Fibroblast of skin of abdomen (primary cell): ENCODE results near the gene ABCG5.

Experiments used
- DNase-seq: peaks from one replicate; pipeline ENCODE4 v3.0.0-alpha.2; 2013

ABCG5 gene

GRCh38 chr2:43803113-43803512 lies 35.5 kb downstream of the ABCG5 start:
- DNase-seq, result no peak

DNA sequence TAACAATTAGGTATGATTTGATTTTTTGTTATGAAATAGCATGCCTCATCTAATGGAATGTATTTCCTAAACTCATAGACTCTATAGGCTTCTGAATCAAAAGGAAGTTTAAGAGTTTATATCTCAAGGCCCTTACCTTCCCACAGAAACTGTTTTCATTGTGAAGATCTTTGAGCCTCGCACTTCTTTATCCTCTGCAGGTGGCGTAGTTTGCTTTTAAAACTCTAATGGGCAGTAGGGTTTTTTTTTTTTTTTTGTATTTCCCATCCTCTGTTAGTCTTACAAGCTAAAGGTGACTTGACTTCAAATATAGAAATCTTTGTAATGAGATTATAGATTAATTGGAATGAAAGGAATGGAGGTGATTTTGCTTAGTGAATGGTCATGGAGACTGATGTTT lies 36.5 kb downstream of the ABCG5 start:
- no peak for DNase-seq

DNA sequence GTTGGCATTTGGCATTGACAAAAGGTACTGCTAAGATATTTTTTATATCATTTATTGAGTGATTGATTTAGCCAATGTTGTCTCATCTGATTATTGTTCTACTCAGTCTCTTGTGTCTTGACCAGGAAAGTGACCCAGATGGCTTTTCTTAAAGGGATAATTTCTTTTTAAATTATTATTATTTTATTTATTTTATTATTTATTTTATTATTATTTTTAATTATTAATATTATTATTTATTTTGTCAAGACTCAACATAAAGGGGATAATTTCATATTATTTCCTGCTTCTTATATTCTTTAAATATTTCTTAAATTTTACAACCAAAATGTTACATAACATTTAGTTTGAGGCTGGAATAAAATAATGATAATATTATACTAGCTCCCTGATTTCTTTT lies 37.7 kb downstream of the ABCG5 start:
- DNase-seq, result no peak

GRCh38 chr2:43798300-43798699 lies 40.3 kb downstream of the ABCG5 start:
- DNase-seq, result no peak

GRCh38 chr2:43796206-43796605 lies 42.4 kb downstream of the ABCG5 start:
- DNase-seq, result no peak

GRCh38 chr2:43794956-43795355 lies 43.7 kb downstream of the ABCG5 start:
- DNase-seq, result no peak

DNA sequence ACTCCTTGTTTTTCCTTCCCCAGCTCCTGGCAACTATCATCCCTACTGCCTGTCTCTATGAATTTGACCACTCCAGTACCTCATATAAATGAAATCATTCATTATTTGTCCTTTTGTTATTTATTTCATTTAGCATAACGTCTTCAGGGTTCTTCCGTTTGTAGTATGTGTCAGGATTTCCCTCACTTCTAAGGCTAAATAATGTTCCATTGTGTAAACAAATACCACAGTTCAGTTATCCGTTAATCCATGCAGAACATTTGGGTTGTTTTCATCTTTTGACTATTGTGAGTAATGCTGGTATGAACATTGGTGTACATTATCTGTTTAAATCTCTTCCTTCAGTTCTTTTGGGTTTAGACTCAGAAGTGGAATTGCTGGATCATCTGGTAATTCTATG lies 46.0 kb downstream of the ABCG5 start:
- DNase-seq, result no peak

GRCh38 chr2:43791035-43791765 lies 47.4 kb downstream of the ABCG5 start:
- no peak for DNase-seq

DNA sequence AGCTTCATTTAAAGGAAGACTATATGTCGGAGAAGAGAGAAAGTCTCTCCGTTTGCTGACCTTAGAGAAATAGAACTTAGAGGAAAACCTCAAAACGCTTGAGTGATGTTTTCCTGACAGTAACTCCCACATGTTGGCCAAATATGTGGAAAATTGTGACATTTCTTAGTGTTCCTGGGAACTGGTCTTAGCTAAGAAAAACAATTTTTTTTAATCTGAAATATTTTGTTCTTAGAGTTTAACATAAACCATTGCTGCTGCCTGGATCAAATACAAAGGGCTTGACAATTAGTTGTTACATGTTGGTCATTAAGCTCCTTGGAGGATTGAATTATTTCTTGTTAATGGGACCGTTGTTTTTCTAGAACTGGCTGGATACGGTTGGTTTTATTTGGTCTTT lies 48.5 kb downstream of the ABCG5 start:
- DNase-seq, result no peak

DNA sequence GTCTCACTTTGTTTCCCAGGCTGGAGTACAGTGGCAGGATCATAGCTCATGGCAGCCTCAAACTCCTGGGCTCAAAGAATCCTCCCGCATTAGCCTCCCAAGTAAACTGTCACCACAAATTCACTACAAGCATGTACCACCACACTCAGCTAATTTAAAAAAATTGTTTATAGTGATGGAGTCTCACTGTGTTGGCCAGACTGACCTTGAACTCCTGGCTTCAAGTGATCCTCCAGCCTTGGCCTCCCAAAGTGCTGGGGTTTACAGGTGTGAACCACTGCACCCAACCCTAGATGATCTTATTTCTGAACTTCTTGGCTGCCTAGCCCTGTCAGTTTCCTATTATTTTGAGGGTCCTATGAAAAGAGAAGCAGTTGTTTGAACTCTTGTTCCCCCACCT lies 50.0 kb downstream of the ABCG5 start:
- DNase-seq, result no peak

GRCh38 chr2:43787895-43788294 lies 50.7 kb downstream of the ABCG5 start:
- no peak for DNase-seq

- DNase-seq, result no peak
Observed at GRCh38 chr2:43778233-43778632, 60.4 kb downstream of the ABCG5 start.

GRCh38 chr2:43777306-43777926 lies 61.2 kb downstream of the ABCG5 start:
- DNase-seq, result no peak

- no peak for DNase-seq
Observed at GRCh38 chr2:43776324-43776723, 62.3 kb downstream of the ABCG5 start.

GRCh38 chr2:43774617-43775016 lies 64.0 kb downstream of the ABCG5 start:
- no peak for DNase-seq

DNA sequence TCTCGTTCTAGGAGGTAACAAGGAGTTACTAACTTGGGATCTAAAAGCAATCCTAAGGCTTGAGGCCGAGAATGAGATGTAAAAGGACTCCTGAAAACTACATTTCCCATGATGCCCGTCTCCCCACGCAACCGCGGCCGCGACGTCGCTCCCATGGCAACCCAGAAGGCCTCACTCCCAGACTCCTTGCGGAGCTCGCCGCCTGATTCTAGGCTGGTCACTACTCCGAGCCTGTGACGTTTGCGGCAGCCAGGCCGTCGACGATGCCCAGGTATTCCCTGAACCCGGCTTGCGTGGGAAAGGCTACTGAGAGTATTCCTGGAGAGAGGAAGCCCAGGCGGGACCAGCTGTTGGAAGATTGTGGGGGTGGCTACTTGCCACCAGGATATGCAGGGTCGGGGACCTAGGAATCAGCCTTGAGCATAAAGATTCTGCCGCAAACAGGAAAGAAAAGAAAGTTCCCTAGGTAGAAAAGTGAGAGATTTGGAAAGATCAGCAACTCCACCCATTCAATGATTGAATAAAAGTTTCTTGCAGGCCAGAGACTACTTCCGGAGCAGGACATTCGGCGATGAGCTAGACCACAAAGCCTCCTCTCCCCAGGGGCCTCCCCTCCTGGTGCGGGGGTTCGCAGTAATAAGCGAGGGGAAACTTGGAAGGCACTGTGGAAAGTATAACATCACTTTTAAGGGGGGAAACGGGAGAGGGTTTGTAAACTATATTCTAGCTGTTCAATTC lies 64.6 kb downstream of the ABCG5 start, which contains the start of gene DYNC2LI1:
Gene DYNC2LI1, plus strand, starts transcription at position 164 of the 738 bp plus-strand sequence. Its CDS starts 100 bp downstream, at position 264.
- DNase-seq, result peak; percentile 88

DNA sequence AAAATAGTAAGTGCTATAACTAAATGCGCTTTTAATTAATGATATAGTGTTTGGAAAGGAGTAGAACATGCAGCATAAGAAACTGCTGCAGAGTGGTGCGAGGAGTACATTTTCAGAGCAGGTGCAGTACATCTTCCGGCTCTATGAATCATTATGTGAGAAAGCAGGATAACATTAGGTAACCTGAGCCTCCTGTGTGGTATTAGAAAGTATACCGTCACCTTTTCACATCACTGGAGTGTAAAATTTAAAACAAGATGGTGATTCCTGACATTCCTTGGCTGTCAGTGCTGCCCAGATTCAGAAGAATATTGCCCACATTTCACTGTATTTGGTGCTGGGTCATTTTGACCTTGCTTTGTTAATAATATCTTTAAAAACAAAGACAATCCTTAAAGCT lies 72.6 kb downstream of the ABCG5 start:
- DNase-seq, result no peak

- peak; percentile 9 for DNase-seq
Observed at GRCh38 chr2:43764086-43764705, 74.4 kb downstream of the ABCG5 start.

DNA sequence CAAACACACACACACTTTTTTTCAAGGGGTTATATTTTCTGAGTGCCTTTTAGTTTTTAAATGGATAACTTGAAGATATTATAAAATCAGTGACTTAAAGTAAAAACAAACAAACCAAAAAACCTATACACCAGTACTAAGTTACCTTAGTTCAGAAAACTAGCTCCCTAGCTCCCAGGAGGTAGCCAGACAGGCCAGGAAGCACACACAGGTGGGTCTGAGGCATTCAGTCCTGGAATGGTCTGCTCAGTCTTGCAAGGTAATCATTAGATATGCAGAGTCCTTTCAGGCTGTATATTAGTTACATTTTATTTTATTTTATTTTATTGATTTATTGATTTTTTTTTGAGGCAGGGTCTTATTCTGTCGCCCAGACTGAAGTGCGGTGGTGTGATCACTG lies 75.5 kb downstream of the ABCG5 start:
- no peak for DNase-seq
